GM12872 (cell line): ENCODE measurements around the gene RNF175.

Experiments
- CTCF ChIP-seq: IDR thresholded peaks from 3 replicates; pipeline ENCODE4 v1.5.1; 2011; ENCODE audit warnings: low read depth, mild to moderate bottlenecking, low read length, moderate library complexity; ENCODE audit not compliant: insufficient read depth

RNF175 gene

GRCh38 chr4:153725831-153726154 is 34.0 kb downstream of the RNF175 start:
- TF ChIP-seq CTCF: no peak

- TF ChIP-seq CTCF: no peak
Observed at GRCh38 chr4:153725136-153725830, 34.5 kb downstream of the RNF175 start.

- no peak for TF ChIP-seq CTCF
Observed at GRCh38 chr4:153724606-153725005, 35.2 kb downstream of the RNF175 start.

GRCh38 chr4:153722036-153722435 is 37.8 kb downstream of the RNF175 start:
- TF ChIP-seq CTCF: no peak

- no peak for TF ChIP-seq CTCF
Observed at GRCh38 chr4:153713866-153714646, 45.8 kb downstream of the RNF175 start.

- no peak for TF ChIP-seq CTCF
Observed at GRCh38 chr4:153710681-153711080, 49.1 kb downstream of the RNF175 start.

- no peak for TF ChIP-seq CTCF
Observed at GRCh38 chr4:153706519-153706918, 53.3 kb downstream of the RNF175 start.
